GM23338 (cell line): ENCODE measurements around the gene NEK6.

ENCODE experiments used
- CREB1 ChIP-seq: fragments of 250-450 bp; sonication (Bioruptor Pico); IDR thresholded peaks from 2 replicates; pipeline ENCODE4 v1.5.0; 2020; ENCODE audit warnings: low read depth, mild to moderate bottlenecking, moderate library complexity
- EZH2 ChIP-seq: fragments of 200-600 bp; sonication (generic); IDR thresholded peaks from one replicate; pipeline ENCODE4 v1.8.0; 2017; ENCODE audit warnings: antibody characterized with exemption, mild to moderate bottlenecking, low read depth; ENCODE audit not compliant: unreplicated experiment

- TF ChIP-seq CREB1 (CRISPR knock-in tag), result no peak
- TF ChIP-seq EZH2, result no peak
These were observed 107.3 kb downstream of the NEK6 start for GRCh38 chr9:124365036-124365435.
